Trophoblast cell (in vitro differentiated cells and primary cell): ENCODE measurements around the gene CCDC50.
A peak's percentile ranks its signal among the peaks of the same experiment; 100 is the strongest.

ENCODE experiments used
- DNase-seq, 2 donors: peaks; one replicate each; pipeline ENCODE4 v3.0.0-alpha.2; 2016
- H2AFZ ChIP-seq: 2 replicates; pipeline ENCODE4 v1.6.1; 2013; ENCODE audit warnings: low read length, moderate library complexity, mild to moderate bottlenecking; ENCODE audit not compliant: insufficient read depth, poor library complexity
- H2AK5ac ChIP-seq: 2 replicates; pipeline ENCODE4 v1.6.1; 2013; ENCODE audit warnings: mild to moderate bottlenecking, low read length
- H2BK120ac ChIP-seq: 2 replicates; pipeline ENCODE4 v1.6.1; 2013; ENCODE audit warnings: low read length, mild to moderate bottlenecking, moderate library complexity; ENCODE audit not compliant: insufficient read depth, poor library complexity
- H2BK12ac ChIP-seq: 2 replicates; pipeline ENCODE4 v1.6.1; 2013; ENCODE audit warnings: mild to moderate bottlenecking, low read length, moderate library complexity
- H2BK5ac ChIP-seq: 2 replicates; pipeline ENCODE4 v1.6.1; 2013; ENCODE audit warnings: low read length, low read depth, moderate library complexity, mild to moderate bottlenecking; ENCODE audit not compliant: poor library complexity
- H3K14ac ChIP-seq: 2 replicates; pipeline ENCODE4 v1.6.1; 2013; ENCODE audit warnings: mild to moderate bottlenecking, low read length
- H3K18ac ChIP-seq: 2 replicates; pipeline ENCODE4 v1.6.1; 2013; ENCODE audit warnings: mild to moderate bottlenecking, low read length
- H3K23ac ChIP-seq: 2 replicates; pipeline ENCODE4 v1.6.1; 2013; ENCODE audit warnings: low read length
- H3K27ac ChIP-seq: 2 replicates; pipeline ENCODE4 v1.5.1; 2013; ENCODE audit warnings: low read depth, mild to moderate bottlenecking, inconsistent platforms, low read length, moderate library complexity
- H3K27me3 ChIP-seq: 2 replicates; pipeline ENCODE4 v1.6.1; 2013; ENCODE audit warnings: inconsistent platforms, mild to moderate bottlenecking, low read length, moderate library complexity; ENCODE audit not compliant: insufficient read depth
- H3K36me3 ChIP-seq, 2 experiments: 1 replicate in 1 of 2; 2 replicates in 1 of 2; pipeline ENCODE4 v1.6.1; 2013; ENCODE audit warnings: low read length in 2 of 2, mild to moderate bottlenecking in 2 of 2, moderate library complexity in 1 of 2; ENCODE audit not compliant: insufficient read depth in 2 of 2, control insufficient read depth in 1 of 2
- H3K4ac ChIP-seq: 2 replicates; pipeline ENCODE4 v1.6.1; 2013; ENCODE audit warnings: low read depth, mild to moderate bottlenecking, low read length, moderate library complexity
- H3K4me1 ChIP-seq, 2 experiments: 1 replicate in 1 of 2; 2 replicates in 1 of 2; pipeline ENCODE4 v1.6.1; 2013; ENCODE audit warnings: low read length in 2 of 2, mild to moderate bottlenecking in 2 of 2, moderate library complexity in 1 of 2; ENCODE audit not compliant: insufficient read depth in 2 of 2, control insufficient read depth in 1 of 2
- H3K4me2 ChIP-seq: 2 replicates; pipeline ENCODE4 v1.6.1; 2013; ENCODE audit warnings: inconsistent platforms, mild to moderate bottlenecking, low read length, moderate library complexity
- H3K4me3 ChIP-seq: 2 replicates; pipeline ENCODE4 v1.5.1; 2013; ENCODE audit warnings: mild to moderate bottlenecking, low read depth, low read length, inconsistent platforms
- H3K79me1 ChIP-seq: one replicate; pipeline ENCODE4 v1.6.1; 2013; ENCODE audit warnings: low read length
- H3K79me2 ChIP-seq: 2 replicates; pipeline ENCODE4 v1.6.1; 2013; ENCODE audit warnings: low read length, mild to moderate bottlenecking; ENCODE audit not compliant: control insufficient read depth, insufficient read depth, poor library complexity
- H3K9ac ChIP-seq: 2 replicates; pipeline ENCODE4 v1.6.1; 2013; ENCODE audit warnings: mild to moderate bottlenecking, low read length
- H3K9me3 ChIP-seq: 2 replicates; pipeline ENCODE4 v1.6.1; 2013; ENCODE audit warnings: low read depth, mild to moderate bottlenecking, control low read depth, inconsistent platforms, low read length; ENCODE audit not compliant: insufficient read depth
- H4K12ac ChIP-seq: 2 replicates; pipeline ENCODE4 v1.6.1; 2013; ENCODE audit warnings: low read depth, mild to moderate bottlenecking, low read length, moderate library complexity
- H4K8ac ChIP-seq: 2 replicates; pipeline ENCODE4 v1.6.1; 2013; ENCODE audit warnings: low read depth, mild to moderate bottlenecking, low read length, moderate library complexity
- H4K91ac ChIP-seq: one replicate; pipeline ENCODE4 v1.6.1; 2013; ENCODE audit warnings: low read depth, mild to moderate bottlenecking, low read length, moderate library complexity
- WGBS: extraction: QIAGEN DNeasy Blood & Tissue Kit; methylation state at CpG from one replicate; pipeline ENCODE4 v1.1.7; 2013; ENCODE audit warnings: missing lambda C conversion rate; ENCODE audit not compliant: insufficient read length, insufficient coverage; ENCODE audit errors: extremely low coverage; 5-methylcytosine and 5-hydroxymethylcytosine counted together

The CCDC50 gene

DNA sequence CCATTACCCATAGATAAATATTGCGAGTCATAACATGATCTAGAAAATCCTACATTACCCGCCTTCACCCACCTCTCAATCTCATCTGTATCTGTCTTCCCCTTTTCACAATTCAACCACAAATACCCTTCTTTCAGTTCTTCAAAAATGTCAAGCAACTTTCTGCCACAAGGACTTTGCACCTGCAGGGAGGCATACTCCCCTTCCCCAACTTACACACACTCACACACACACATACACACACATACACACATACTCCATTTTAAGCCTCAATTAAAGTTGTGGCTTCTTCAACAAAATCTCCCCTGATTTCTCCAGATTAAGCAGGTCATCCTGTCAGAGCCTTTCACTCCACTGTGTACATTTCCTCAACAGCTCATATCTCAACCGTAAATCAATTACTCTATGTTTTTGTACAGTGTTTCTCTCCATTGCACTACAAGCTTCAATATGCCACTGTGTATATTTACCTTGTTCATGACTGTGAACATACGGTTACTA lies 33.1 kb upstream of the CCDC50 start:
- Histone ChIP-seq H3K9me3 (no peaks in the 10 kb centered on the region), H3K4me2 (no peak overlapping the region), H2BK120ac (no peak overlapping the region), H2AK5ac (no peak overlapping the region), H4K12ac (no peak overlapping the region), H3K27me3 (no peaks in the 10 kb centered on the region), H2AFZ (no peak overlapping the region), H3K23ac (no peak overlapping the region), H3K36me3 (no peaks in the 10 kb centered on the region), H4K8ac (no peak overlapping the region), H3K4me3 (no peak overlapping the region), H4K91ac (no peak overlapping the region), H3K79me2 (no peaks in the 10 kb centered on the region), H3K18ac (no peak overlapping the region), H3K9ac (no peak overlapping the region), H3K79me1 (no peaks in the 10 kb centered on the region), H3K27ac (no peak overlapping the region), H3K4ac (no peak overlapping the region), H3K4me1 (no peaks in the 10 kb centered on the region), H2BK12ac (no peak overlapping the region), H2BK5ac (no peak overlapping the region), H3K14ac (no peak overlapping the region)
- no peak for DNase-seq
- WGBS = 100% methylated on average over 1 of the region's 4 CpGs

DNA sequence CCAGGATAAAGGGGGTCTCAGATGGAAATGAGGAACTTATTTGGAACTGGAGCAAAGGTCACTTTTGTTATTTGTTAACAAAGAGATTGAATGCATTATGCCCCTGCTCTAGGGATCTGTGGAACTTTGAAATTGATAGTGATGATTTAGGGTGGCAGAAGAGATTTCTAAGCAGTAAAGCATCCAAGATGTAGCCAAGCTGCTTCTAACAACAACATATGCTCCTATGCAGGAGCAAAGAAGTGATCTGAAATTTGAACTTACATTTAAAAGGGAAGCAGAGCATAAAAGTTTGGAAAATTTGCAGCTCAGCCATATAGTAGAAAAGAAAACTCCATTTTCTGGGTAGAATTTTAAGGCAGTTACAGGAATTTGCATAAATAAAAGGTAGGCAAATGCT lies 30.3 kb upstream of the CCDC50 start:
- H2BK12ac ChIP-seq = no peak overlapping the region
- no peak overlapping the region for H3K14ac ChIP-seq
- no peak overlapping the region for H3K4ac ChIP-seq
- H2AK5ac ChIP-seq = no peak overlapping the region
- H2AFZ ChIP-seq = no peak overlapping the region
- no peak overlapping the region for H3K27ac ChIP-seq
- H2BK5ac ChIP-seq = no peak overlapping the region
- H3K9me3 ChIP-seq = no peaks in the 10 kb centered on the region
- no peak overlapping the region for H3K4me2 ChIP-seq
- H3K27me3 ChIP-seq = no peaks in the 10 kb centered on the region
- no peaks in the 10 kb centered on the region for H3K4me1 ChIP-seq
- no peak overlapping the region for H3K4me3 ChIP-seq
- no peak overlapping the region for H3K18ac ChIP-seq
- no peaks in the 10 kb centered on the region for H3K36me3 ChIP-seq
- no peak for DNase-seq
- no peak overlapping the region for H4K12ac ChIP-seq
- H3K9ac ChIP-seq = no peak overlapping the region
- no peak overlapping the region for H4K91ac ChIP-seq
- no peak overlapping the region for H4K8ac ChIP-seq
- no peaks in the 10 kb centered on the region for H3K79me2 ChIP-seq
- H3K79me1 ChIP-seq = no peaks in the 10 kb centered on the region
- no peak overlapping the region for H3K23ac ChIP-seq
- H2BK120ac ChIP-seq = no peak overlapping the region

DNA sequence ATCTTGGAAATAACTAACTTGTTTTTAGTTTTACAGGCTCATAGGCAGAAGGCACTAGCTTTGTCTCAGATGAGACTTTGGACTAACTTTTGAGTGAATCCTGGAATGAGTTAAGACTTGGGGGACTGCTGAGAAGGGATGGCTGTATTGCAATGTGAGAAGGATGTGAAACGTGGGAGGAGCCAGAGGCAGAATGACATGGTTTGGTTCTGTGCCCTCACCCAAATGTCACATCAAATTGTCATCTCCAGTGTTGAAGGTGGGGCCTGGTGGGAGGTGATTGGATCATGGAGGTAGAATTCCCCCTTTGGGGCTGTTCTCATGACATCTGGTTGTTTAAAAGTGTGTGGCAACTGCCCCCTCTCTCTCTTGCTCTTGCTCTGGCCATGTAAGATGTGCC lies 28.8 kb upstream of the CCDC50 start:
- WGBS = no CpG with 5 or more reads among the region's 1 CpG
- Histone ChIP-seq H3K14ac (no peak overlapping the region), H3K18ac (no peak overlapping the region), H4K91ac (no peak overlapping the region), H3K9ac (no peak overlapping the region), H3K36me3 (no peaks in the 10 kb centered on the region), H2BK5ac (peak overlapping the region; percentile 21), H2AFZ (no peak overlapping the region), H2BK12ac (no peak overlapping the region), H4K12ac (no peak overlapping the region), H2BK120ac (no peak overlapping the region), H3K4me1 (no peaks in the 10 kb centered on the region), H3K27ac (no peak overlapping the region), H3K23ac (no peak overlapping the region), H3K4ac (no peak overlapping the region), H3K79me2 (no peaks in the 10 kb centered on the region), H3K9me3 (no peaks in the 10 kb centered on the region), H3K27me3 (no peaks in the 10 kb centered on the region), H4K8ac (peak overlapping the region; percentile 19), H2AK5ac (no peak overlapping the region), H3K4me2 (no peak overlapping the region), H3K79me1 (no peaks in the 10 kb centered on the region), H3K4me3 (no peak overlapping the region)
- no peak for DNase-seq

DNA sequence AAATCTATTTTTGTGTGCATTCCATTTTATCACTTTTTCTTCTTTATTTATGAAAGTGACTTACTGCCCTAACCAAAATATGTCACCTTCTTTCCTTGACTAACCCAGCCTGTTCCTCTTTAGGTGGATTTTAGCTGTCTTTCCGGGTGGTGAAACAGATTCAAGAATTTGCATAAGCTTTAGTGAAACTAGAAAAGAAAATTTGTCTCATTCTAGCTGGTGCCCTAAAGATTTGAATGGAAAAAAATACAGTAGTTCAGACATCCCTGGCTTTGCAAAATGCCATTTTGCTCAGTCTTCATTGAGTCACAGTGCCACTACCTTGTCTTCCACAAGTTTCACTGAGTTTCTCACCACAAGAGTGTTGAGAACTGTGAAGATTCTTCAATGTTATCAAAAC lies 28.2 kb upstream of the CCDC50 start:
- H2BK120ac ChIP-seq = no peak overlapping the region
- H3K27me3 ChIP-seq = no peaks in the 10 kb centered on the region
- H4K12ac ChIP-seq = no peak overlapping the region
- no peak overlapping the region for H3K4me3 ChIP-seq
- no peak overlapping the region for H3K23ac ChIP-seq
- H3K27ac ChIP-seq = no peak overlapping the region
- H2AK5ac ChIP-seq = no peak overlapping the region
- no peak overlapping the region for H3K4ac ChIP-seq
- H3K14ac ChIP-seq = no peak overlapping the region
- H3K9me3 ChIP-seq = no peaks in the 10 kb centered on the region
- H3K18ac ChIP-seq = no peak overlapping the region
- WGBS = no CpG with 5 or more reads among the region's 1 CpG
- no peaks in the 10 kb centered on the region for H3K79me2 ChIP-seq
- H2BK5ac ChIP-seq = no peak overlapping the region
- no peak overlapping the region for H4K91ac ChIP-seq
- H2AFZ ChIP-seq = no peak overlapping the region
- no peak overlapping the region for H2BK12ac ChIP-seq
- DNase-seq = no peak
- H4K8ac ChIP-seq = no peak overlapping the region
- no peak overlapping the region for H3K4me2 ChIP-seq
- no peaks in the 10 kb centered on the region for H3K4me1 ChIP-seq
- no peaks in the 10 kb centered on the region for H3K36me3 ChIP-seq
- no peak overlapping the region for H3K9ac ChIP-seq
- H3K79me1 ChIP-seq = no peaks in the 10 kb centered on the region
